Activated T-helper 9 cell treated with anti-CD3 and anti-CD28 coated beads, Interleukin-2, amount 50 U/mL, for 16 hours (primary cell): ENCODE data around the gene ITGA11.
"Not testable (repeated sequence)": the region's sequence is repeated elsewhere in the genome, so short reads cannot be mapped to it uniquely, and the experiment has no call there.

Source experiments
- DNase-seq: peaks from one replicate; pipeline ENCODE4 v3.0.0-alpha.2; 2020; ENCODE audit warnings: low read depth

Gene ITGA11

DNA sequence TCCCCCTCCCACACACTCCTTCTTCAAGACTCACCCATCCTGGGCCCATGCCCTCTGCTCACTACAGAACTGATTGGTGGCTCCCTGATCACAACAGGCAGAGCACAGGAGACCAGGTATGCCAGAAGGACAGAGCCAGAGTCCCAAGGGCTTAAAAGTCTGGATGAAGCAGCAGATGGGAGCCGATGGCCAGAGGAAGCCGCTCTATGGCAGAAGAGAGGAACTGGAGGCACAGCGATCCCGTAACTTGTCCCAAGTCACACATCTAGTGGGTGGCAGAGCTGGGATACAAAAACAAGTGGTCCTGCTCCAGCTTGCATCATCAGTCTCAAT is 20.7 kb downstream of the ITGA11 start:
- no peak for DNase-seq

DNA sequence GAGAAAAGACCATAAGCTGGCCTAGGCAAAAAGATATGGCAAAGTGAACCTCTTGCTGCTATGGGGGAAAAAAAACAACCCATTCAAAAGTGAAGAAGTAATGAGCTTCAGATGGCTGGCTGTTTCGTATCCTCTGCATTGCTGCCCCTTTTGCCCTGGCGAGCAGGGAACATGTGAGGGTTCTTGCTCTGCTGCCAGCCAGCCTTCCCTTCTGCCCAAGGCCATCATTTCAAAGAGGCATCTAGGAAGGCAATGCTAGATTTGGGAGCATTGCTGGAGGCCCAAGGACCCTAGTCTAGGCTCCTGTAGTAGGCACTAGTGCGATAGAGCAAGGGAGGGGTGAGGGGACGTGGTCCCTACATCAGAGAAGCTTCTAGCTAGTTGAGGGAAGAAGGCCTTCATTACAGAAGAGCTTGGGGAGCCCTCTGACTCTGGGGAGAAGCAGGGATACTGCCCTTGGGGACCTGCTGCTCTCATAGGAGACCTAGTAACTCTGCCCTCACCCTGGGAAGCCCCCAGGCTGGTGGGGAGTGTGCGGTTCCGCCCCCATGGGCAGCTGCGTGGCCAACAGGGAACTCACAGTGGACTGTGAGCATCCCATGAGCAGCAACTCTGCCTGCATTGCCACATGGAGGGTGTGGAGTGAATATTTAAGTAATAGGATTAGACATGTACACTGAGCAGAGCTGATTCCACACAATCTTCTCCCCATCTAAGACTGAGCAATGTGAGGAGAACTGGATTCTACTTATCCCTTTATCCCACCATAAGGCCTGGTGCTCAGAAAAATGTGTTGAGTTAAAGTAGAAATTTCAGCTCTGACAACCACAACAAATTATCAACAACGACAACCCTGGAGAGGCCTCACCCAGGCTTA is 21.3 kb downstream of the ITGA11 start:
- DNase-seq = no peak

DNA sequence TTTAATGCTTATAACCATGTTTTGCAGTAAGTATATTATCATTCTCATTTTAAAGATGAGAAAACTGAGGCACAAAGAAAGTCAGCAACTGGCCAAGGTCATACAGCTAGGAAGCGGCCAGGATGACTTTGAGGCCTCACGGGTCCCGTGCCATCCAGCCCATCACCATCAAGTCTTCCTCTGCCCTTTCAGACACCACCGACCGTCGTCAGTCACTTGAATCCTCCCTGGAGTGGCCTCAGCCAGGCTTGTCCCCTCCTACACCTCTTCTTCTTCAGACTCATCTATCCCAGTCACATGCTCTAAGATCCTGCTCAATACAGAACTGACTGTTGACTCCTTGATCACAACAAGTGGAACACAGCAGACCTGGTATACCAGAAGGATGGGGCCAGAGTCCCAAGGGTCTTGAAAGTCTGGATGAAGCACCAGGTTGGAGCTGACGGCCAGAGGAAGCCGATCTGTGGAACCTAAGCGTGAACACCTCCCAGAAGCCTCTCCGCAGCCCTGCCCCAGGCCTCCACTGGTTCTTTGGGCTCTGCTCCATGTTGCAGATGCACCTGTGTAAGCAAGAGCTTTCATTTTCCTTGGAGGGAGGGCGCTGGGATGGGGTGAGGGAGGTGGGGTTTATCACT is 22.1 kb downstream of the ITGA11 start:
- DNase-seq = no peak

DNA sequence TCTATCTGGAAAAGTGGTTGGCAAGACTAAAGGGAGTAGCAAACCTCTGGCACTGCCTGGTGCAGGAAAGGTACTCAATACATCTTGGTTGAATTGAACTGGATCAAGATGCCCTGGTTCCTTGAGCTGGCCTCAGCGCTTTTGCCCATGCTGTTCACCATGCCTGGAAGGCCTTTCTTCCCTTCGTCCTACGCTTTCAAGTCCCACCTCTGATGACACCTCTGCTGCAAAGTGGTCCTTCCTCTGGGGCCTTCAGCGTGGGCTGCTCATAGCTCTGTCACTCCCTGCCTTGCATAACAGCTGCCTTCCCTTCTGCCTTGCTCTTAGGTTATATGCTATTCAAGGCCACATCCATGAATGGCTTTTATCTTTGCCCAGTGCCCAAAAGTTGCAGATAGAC is 23.0 kb downstream of the ITGA11 start:
- no peak for DNase-seq

DNA sequence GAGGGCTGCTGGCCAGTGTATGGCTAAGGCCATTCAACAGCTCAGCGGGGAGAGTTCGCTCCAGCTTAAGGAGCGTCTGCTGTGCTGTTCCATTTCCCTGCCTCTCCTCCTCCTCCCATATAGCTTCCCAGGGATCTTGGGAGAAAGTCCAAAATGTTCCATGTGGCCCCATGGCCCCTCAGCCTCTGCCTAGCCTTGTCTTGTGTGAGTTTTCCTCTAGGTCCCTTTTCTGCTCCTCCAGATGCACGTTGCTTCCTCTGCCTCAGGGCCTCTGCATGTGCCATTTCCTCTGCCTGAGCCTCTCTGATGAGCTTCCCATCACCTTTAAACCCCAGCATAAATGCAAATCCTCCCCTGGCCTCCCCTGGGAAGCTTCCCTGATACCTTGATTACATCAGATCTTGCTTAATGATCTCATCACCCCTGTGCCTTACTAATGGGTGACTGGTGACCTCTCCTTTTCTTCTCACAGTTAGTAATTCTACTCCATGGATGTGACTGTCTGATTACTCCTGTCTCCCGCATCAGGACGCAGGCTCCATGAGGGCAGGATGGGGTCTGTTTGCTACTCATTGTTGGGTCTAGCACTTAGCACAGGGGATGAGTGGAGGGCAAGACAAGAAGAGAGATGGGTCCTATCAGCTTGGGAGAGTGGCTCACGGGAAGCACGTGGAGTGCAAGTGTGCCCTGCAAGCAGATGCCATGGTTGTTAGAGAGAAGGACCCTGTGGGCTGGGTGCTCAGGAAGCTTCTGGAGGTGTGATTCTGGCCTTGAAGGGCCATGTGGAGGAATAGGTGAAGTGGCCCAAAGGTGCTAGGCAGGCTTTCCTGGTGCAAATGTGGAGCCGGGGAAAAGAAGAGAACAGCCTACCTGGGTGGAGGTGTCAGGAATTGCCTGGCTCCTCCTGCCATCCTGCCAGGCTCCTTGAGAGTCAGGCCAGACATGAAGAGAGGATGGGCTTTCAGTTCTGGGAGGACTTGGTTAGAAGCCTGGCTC is 23.8 kb downstream of the ITGA11 start:
- no peak for DNase-seq

DNA sequence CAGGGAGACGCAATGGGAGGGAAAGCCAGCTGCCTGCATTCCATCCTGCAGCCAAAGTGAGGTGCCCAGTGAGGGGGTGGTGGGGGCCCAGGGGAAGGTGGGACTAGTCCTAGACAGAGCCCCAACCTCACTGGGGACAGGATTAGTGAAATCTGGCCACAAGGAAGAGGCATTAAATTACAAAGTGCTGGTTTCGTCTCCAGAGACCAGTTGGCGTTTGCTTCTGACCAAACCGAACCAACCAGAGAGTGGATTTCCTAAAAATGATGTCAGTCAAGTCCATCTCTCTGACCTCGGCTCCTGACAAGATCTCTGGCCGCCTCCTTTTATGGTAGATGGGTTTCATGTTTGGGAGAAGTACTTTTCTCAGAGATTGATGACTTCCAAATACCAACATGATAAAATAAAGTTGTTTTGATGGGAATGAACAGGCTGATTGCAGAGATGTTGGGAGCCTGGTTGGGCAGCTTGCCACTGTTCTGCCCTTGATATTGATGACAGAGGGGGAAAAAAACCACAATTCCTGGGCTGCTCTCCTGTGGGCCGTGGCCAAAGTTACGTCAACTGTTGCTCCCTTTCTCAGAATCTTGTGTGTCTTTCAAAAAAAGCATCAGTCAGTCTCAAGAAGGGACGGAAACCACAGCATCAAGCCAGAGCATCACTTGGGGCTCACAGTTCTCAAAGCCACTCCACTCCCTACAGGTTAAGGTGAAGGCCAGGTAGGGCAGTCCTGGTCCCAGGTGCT is 24.6 kb downstream of the ITGA11 start:
- no peak for DNase-seq

DNA sequence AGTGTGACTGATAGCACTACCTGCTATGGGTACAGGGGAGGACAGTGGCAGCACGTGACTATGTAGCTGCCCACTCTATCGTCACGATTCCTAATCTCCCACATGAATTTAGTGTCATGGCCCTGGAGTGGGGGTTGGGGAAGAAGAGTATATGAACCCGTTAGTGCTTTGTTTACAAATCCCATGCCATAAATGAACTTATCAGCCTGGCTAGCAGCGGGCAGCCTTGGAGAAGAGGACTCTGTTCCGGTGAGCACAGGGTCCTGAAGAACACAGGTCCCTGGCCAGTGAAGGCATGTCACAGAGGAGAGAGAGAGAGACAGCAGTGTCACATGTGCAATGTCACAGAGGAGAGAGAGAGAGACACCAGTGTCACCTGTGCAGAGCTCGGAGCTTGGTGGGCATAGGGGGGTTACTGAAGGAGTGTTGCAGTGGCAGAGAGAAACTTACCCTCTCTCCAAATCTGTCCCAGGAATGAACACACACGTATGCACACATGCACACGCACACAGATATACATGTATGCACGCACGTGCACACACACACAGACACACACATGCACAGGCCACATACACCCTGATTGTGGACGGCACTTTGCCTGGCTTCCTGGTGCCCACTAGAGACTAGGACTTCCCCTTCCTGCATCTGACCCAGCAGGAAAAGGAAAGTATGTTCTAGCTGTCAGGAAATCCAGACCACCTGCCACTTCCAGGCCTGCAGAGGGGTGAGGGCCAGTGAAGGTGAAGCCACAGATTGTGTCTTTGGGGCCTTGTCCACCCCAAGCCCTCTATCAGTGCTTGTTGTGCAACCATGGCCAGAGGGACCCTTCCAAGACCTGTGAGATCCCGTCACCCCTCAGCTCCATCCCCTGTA is 26.3 kb downstream of the ITGA11 start:
- no peak for DNase-seq

DNA sequence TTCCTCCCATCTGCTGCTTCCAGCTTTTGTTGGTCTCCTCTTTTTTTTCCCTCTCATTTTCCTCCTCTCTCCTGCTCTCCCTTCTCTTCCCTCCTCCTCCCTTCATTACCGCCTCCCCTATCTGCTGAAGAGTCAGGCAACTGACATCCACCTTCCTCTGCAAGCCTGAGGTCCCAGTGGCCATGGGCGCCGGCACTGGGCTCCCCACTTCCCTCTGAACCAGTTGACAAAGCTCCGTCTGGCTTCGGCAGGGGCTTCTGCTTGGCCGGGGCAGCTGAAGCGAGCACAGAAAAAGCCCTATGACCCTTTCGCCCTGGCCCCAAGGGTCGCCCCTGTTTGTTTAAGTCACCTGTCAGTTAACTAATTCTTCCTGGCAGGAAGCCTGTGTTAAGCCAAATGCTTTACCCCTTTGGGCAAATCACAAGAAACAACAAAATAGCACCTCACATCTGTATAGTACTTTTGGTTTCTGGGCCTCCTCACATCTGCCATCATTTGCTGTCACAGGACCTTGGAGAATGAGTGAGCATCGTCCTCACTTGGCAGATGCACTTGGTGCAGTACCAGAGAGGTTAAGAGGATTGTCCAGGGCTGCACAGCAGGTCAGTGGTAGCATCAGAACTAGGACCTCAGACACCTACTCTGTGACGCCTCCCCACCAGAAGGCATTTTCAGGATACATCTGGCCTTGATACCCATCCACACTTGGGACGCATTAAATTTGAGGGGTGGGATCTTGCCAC is 27.7 kb downstream of the ITGA11 start:
- DNase-seq = no peak

DNA sequence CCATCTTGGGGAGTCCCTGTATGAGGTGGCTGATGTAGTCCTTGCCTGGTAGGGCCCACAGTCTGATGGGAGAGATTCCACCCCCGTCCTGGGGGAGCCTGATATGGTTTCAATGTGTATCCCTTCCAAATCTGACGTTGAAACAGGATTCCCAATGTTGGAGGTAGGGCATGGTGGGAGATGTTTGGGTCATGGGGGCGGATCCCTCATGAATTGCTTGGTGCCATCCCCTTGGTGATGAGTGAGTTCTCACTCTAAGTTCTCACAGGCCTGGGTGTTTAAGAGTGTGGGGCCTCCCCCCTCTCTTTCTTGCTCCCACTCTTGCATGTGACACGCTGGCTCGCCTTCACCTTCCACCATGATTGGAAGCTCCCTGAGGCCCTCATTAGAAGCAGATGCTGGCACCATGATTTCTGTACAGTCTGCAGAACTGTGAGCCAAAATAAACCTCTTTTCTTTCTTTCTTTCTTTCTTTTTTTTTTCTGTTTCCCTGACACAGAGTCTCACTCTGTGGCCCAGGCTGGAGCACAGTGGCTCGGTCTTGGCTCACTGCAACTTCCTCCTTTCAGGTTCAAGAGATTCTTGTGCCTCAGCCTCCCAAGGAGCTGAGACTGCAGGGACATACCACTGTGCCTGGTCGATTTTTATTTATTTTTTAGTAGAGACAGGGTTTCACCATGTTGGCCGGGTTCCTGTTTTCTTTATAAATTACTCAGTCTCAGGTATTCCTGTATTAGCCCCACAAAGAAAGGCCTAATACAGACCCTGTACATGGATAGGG is 28.6 kb downstream of the ITGA11 start:
- no peak for DNase-seq

DNA sequence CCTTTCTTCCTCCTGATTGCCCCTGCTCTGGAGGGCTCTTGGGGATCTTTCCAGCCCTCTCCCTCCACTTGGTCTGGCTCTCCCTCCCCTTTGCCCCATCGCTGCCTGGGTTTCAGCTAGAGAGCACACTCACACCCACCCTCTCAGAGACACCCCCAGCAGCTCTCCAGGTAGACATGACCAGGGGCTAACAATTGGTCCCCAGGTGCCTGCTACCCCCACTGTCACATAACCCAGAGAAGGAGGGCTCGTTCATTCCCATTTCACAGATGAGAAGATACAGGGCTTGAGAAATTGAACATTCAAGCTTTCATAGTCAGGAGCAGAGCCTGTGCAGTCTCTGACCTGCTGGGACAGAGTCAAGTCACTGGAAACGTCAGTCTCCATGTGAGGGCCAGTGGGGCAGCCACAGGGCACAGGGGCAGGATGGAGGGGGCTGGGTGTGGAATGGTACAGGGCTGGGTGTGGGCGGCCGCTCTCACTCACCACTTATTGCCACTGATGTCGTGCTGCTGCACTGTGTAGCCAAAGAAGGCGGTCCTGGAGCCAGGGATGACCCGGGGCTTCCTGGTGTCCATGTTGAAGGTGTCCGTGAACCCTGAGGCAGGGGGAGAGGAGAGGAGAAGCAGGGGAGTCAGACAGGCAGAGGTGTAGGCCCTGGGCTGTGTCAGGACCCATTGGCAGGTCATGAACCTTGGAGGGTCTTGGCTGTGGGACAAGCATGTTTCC is 29.4 kb downstream of the ITGA11 start:
- no peak for DNase-seq

DNA sequence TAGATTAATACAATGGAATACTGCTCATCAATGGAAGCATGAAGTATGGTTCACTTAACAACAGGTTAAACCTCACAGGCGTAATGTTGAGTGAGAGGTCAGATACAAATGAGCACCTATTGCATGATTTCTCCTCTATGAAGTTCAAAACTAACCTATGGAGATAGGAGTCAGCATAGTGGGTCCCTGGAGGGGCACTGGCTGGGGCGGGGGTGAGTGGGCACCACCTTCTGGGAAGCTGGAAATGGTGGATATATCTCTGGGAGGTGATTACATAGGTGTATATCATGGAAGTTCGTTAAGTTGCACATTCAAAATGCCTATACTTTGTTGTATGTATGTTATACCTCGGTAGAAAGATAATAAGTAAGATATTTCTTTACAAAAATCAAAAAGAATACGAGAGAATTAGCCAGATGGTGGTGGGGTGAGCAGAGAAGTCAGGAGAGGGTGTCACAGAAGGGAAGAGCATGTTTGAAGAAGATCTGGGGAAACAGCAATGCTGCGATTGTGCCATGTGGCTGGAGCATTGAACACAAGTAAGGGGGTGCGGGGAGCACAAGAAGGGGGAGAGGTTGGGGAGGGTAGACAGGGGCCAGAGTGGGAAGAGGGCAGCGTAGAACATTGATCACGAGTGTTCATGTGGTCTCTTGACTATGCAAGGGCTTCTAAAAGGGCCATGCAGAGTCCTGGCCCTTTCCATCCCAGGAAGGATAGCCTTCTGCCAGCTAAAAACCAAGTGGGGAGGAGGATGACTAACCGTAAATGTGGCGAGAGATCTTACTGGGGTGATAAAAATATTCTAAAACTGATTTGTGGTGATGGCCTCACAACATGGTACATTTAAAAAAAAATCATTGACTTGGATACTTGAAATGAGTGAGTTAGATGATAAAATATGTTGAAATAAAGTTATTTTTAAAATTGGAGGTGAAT is 30.2 kb downstream of the ITGA11 start:
- no peak for DNase-seq

DNA sequence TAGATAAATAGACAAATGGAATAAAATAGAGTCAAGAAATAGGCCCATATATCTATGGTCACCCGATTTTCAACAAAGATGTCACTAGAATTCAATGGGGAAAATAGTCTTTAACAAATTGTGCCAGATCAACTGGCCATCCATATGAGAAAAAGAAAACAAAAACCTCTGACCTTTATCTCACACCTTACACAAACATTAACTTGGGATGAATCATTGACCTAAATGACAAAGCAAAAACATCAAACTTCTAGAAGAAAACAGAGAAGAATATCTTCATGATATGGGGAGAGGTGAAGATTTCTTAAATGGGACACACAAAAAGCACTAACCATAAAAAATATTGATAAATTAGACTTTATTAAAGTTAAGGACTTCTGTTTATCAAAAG is 31.9 kb downstream of the ITGA11 start:
- no peak for DNase-seq

DNA sequence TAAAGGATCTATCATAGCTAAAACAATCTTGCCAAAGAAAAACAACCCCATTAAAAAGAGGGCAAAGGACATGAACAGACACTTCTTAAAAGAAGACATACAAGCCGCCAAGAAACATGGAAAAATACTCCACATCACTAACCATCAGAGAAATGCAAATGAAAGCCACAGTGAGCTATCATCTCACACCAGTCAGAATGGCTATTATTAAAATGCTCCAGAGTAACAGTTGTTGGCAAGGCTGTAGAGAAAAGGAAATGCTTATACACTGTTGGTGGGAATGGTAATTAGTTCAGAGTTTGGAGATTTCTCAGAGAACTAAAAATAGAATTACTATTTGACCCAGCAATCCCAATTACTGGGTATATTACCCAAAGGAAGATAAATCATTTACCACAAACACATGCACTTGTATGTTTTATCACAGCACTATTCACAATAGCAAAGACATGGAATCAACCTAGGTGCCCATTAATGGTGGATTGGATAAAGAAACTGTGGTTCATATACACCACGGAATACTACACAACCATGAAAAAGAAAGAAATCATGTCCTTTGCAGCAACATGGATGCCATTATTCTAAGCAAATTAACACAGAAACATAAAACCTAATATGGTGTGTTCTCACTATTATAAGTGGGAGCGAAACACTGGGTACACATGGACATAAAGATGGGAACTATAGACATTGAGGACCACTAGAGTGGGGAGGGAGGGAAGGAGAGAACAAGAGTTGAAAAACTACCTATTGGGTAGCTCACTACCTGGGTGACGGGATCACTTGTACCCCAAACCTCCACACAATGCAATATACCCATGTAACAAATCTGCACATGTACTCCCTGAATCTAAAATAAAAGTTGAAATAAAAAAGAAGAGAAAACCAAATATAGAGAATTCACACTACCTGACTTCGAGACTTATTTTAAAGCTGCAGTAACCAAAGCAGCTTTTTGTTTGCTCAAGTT is 32.6 kb downstream of the ITGA11 start:
- no peak for DNase-seq

DNA sequence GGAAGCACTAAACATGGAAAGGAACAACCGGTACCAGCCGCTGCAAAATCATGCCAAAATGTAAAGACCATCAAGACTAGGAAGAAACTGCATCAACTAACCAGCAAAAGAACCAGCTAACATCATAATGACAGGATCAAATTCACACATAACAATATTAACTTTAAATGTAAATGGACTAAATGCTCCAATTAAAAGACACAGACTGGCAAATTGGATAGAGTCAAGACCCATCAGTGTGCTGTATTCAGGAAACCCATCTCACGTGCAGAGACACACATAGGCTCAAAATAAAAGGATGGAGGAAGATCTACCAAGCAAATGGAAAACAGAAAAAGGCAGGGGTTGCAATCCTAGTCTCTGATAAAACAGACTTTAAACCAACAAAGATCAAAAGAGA is 34.0 kb downstream of the ITGA11 start:
- DNase-seq = not testable (repeated sequence)

DNA sequence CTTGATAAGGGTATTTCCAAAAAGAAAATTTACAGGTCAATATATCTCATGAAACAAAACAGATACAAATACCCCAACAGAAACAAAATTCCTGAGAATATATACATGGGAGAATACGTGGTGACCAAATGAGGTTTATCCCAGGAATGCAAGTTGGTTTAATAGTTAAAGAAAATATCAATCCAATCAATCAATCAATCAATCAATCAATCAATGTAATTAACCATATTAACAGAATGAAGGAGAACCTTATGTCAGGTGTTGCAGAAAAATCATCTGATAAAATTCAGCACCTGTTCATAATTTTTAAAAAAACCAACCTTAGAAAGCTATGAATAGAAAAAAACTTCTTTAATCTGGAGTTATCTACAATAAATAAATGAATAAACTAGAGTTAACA is 35.9 kb downstream of the ITGA11 start:
- no peak for DNase-seq

DNA sequence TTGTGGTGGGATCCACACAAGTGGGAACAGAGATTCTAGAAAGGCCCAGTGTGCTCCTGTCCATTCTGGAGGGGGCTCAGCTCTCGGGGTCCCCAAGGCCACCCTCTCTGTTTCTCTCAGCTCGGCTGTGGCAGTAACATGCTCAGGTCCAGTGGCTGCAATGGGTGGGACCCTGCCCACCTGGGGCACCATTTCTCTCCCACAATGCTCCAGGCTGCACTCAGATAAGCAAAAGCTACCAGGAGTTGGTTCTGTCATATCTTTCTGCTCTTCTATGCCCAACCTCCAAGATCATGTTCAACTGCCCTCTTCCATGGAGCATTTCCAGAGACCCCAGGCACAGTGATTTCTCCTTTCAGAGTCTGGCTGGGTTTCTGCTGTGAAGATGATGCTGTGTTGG is 40.8 kb downstream of the ITGA11 start:
- no peak for DNase-seq
